K562 (cell line): Measurements from ENCODE around the gene ARMC7. TPM values are rescaled to one million over a fixed set of nuclear protein-coding genes. Genes with fewer than 3 reads are reported as not detected.

Source experiments
- CEBPG ChIP-seq, 3 experiments: fragments of 200-800 bp in 1 of 3; sonication (Bioruptor generic) in 1 of 3; sonication (generic) in 1 of 3; formaldehyde crosslinking in 1 of 3; IDR thresholded peaks in 2 of 3; conservative IDR thresholded peaks in 1 of 3; 2 replicates each; pipeline versions ENCODE4 v1.6.1 to v1.8.0; 2016 to 2022; ENCODE audit warnings: missing compliant biosample characterization in 2 of 3, missing genetic modification characterization in 2 of 3, mild to moderate bottlenecking in 1 of 3, missing genetic modification reagents in 1 of 3
- DDX20 ChIP-seq: fragments of 450-650 bp; IDR thresholded peaks from 2 replicates; pipeline ENCODE4 v1.6.1; 2016; ENCODE audit warnings: missing genetic modification characterization, low read depth, mild to moderate bottlenecking, missing compliant biosample characterization, moderate library complexity
- FOXA3 ChIP-seq, 2 experiments: fragments of 450-650 bp in 1 of 2; sonication (generic) in 1 of 2; formaldehyde crosslinking; IDR thresholded peaks in 1 of 2; conservative IDR thresholded peaks in 1 of 2; 2 replicates each; pipeline versions ENCODE4 v1.4.0 to v1.8.0; 2020 to 2022; ENCODE audit warnings: mild to moderate bottlenecking in 2 of 2, missing genetic modification reagents in 1 of 2
- FOXM1 ChIP-seq, 2 experiments: fragments of 450-650 bp in 1 of 2; sonication (generic) in 1 of 2; formaldehyde crosslinking in 1 of 2; IDR thresholded peaks; 2 replicates each; pipeline versions ENCODE4 v1.6.1 to v1.9.0; 2017 to 2022; ENCODE audit warnings: low read depth in 2 of 2, mild to moderate bottlenecking in 2 of 2, missing genetic modification reagents in 1 of 2, moderate library complexity in 1 of 2
- KLF1 ChIP-seq: fragments of 450-650 bp; IDR thresholded peaks from 2 replicates; pipeline ENCODE4 v1.6.1; 2016; ENCODE audit warnings: missing genetic modification characterization, missing compliant biosample characterization
- L3MBTL2 ChIP-seq: fragments of 450-650 bp; IDR thresholded peaks from 2 replicates; pipeline ENCODE4 v1.6.1; 2016; ENCODE audit warnings: mild to moderate bottlenecking, moderate library complexity
- MECOM ChIP-seq: fragments of 250-450 bp; sonication (Bioruptor Pico); IDR thresholded peaks from 2 replicates; pipeline ENCODE4 v1.8.0; 2022; ENCODE audit warnings: inconsistent platforms
- PTTG1 ChIP-seq: fragments of 450-650 bp; IDR thresholded peaks from 2 replicates; pipeline ENCODE4 v1.6.1; 2016; ENCODE audit warnings: low read depth, mild to moderate bottlenecking, missing genetic modification characterization, missing compliant biosample characterization
- SIN3B ChIP-seq: fragments of 450-650 bp; IDR thresholded peaks from 2 replicates; pipeline ENCODE4 v1.6.1; 2017; ENCODE audit warnings: low read depth, mild to moderate bottlenecking, moderate library complexity
- SRSF1 ChIP-seq: fragments of 200-400 bp; formaldehyde crosslinking; IDR thresholded peaks from 2 replicates; pipeline ENCODE4 v1.6.1; 2017; ENCODE audit warnings: mild to moderate bottlenecking, low read depth, low read length, moderate library complexity
- TAF15 ChIP-seq: fragments of 200-400 bp; formaldehyde crosslinking; IDR thresholded peaks from 2 replicates; pipeline ENCODE4 v1.6.1; 2017; ENCODE audit warnings: mild to moderate bottlenecking, low read depth, low read length, moderate library complexity
- TRIM24 ChIP-seq, 2 experiments: fragments of 450-650 bp; IDR thresholded peaks; 2 replicates each; pipeline ENCODE4 v1.6.1; 2016
- ZNF121 ChIP-seq: sonication (generic); formaldehyde crosslinking; conservative IDR thresholded peaks from 2 replicates; pipeline ENCODE4 v1.8.0; 2022; ENCODE audit warnings: missing genetic modification reagents
- ZNF644 ChIP-seq: fragments of 200-800 bp; sonication (Bioruptor generic); IDR thresholded peaks from 2 replicates; pipeline ENCODE4 v1.6.1; 2016; ENCODE audit warnings: low read depth, missing genetic modification characterization, missing compliant biosample characterization
- polyA plus RNA-seq, 8 experiments: library from polyadenylated mRNA; depleted of rRNA in 4 of 8; stranded (reverse) in 5 of 8; unstranded in 3 of 8; fragments of >200 nt; fragmentation: Nextera tagmentation in 2 of 8; fragmentation: Illumina TruSeq in 1 of 8; extraction: Ambion mirVana in 2 of 8; extraction: Trizol in 1 of 8; gene quantifications; 2 replicates each; pipeline versions ENCODE4 v1.2.1 to v1.2.3, GENCODE V29; 2011 to 2014; ENCODE audit warnings: inconsistent platforms in 1 of 8, missing spikeins in 1 of 8
- total RNA-seq, 7 experiments: library from RNA; depleted of rRNA in 6 of 7; stranded (reverse); fragments of >200 nt in 6 of 7; fragmentation: Illumina TruSeq in 2 of 7; extraction: Trizol in 2 of 7; gene quantifications; 2 replicates each; pipeline versions ENCODE4 v1.2.1 to v1.2.3, GENCODE V29; 2011 to 2021; ENCODE audit warnings: low replicate concordance in 1 of 7
- TF ChIP-seq, protein P1 (sequence below), 2 experiments: IDR thresholded peaks; 2 replicates each; pipeline ENCODE4 v1.6.1; 2012; ENCODE audit warnings: improper control_type of control experiment in 2 of 2, low read depth in 2 of 2, low read length in 2 of 2, borderline replicate concordance in 1 of 2
- TF ChIP-seq, protein P2 (sequence below): IDR thresholded peaks from 2 replicates; pipeline ENCODE4 v1.6.1; 2011; ENCODE audit not compliant: insufficient read length; ENCODE audit errors: extremely low read depth
- TF ChIP-seq, protein P3 (sequence below), 2 experiments: fragments of 450-650 bp in 1 of 2; sonication (generic) in 1 of 2; formaldehyde crosslinking in 1 of 2; IDR thresholded peaks in 1 of 2; conservative IDR thresholded peaks in 1 of 2; 2 replicates each; pipeline versions ENCODE4 v1.6.1 to v1.8.1; 2016 to 2023; ENCODE audit warnings: mild to moderate bottlenecking in 2 of 2, moderate library complexity in 2 of 2, inconsistent platforms in 1 of 2, missing genetic modification reagents in 1 of 2
- TF ChIP-seq, protein P4 (sequence below): fragments of 450-650 bp; conservative IDR thresholded peaks from 2 replicates; pipeline ENCODE4 v1.6.1; 2016; ENCODE audit warnings: missing genetic modification characterization, low read depth, mild to moderate bottlenecking, control low read depth, missing compliant biosample characterization
- TF ChIP-seq, protein P5 (sequence below): fragments of 250-450 bp; sonication (Bioruptor Pico); IDR thresholded peaks from 2 replicates; pipeline ENCODE4 v1.8.0; 2022; ENCODE audit warnings: inconsistent platforms

The ARMC7 gene
- total and polyA plus RNA-seq, 9 of the 15 experiments (the other 6 are each of a cell fraction or from before 2014, with no cell fraction given) = 1.4 to 15.2 (median 5.9) TPM

DNA sequence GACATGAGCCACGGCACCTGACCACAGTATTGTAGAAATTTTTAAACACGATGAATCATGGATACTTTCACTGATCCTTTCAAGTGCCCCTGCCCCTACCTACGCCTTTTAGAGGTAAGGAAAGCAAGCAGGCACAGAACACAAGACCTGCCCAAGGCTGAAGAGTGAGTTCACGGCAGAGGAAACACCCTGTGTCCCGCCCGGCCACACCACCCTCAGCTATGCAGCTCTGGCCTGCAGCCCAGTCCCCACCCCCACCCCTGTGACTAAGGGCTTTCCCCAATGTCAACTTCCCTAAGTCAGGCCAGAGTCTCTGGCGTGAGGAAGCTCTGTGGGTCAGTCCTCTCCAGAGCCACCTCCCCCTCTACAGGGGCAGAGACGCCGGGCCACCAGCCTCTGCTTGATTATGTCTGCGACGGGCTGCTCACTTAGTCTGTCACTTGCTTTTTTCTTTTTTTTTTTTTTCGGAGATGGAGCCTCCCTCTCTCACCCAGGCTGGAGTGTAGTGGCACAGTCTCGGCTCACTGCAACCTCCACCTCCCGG is 13.6 kb upstream of the ARMC7 start (continued):
- TF ChIP-seq, protein P1, sequence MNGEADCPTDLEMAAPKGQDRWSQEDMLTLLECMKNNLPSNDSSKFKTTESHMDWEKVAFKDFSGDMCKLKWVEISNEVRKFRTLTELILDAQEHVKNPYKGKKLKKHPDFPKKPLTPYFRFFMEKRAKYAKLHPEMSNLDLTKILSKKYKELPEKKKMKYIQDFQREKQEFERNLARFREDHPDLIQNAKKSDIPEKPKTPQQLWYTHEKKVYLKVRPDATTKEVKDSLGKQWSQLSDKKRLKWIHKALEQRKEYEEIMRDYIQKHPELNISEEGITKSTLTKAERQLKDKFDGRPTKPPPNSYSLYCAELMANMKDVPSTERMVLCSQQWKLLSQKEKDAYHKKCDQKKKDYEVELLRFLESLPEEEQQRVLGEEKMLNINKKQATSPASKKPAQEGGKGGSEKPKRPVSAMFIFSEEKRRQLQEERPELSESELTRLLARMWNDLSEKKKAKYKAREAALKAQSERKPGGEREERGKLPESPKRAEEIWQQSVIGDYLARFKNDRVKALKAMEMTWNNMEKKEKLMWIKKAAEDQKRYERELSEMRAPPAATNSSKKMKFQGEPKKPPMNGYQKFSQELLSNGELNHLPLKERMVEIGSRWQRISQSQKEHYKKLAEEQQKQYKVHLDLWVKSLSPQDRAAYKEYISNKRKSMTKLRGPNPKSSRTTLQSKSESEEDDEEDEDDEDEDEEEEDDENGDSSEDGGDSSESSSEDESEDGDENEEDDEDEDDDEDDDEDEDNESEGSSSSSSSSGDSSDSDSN (IDR thresholded peaks at IDR 0.05; ENCODE audit: borderline replicate concordance in 1 of 2, low read depth in 2 of 2, low read length in 2 of 2) = no peak
- TF ChIP-seq TAF15 (no peak), DDX20 (no peak), ZNF121 (no peak), TRIM24 (IDR thresholded peaks at IDR 0.05) (peak; percentile 73 to 81; a peak in 3 of 4 replicates), PTTG1 (tag) (no peak), FOXA3 (CRISPR knock-in tag; conservative IDR thresholded peaks at IDR 0.05 in 1 of 2, IDR thresholded peaks at IDR 0.05 in 1 of 2) (peak in 1 of 2 experiments; percentile 73; a peak in 1 of 4 replicates), SIN3B (no peak), SRSF1 (no peak), KLF1 (tag) (peak; percentile 97), ZNF644 (tag) (peak; percentile 72), CEBPG (CRISPR knock-in tag; IDR thresholded peaks at IDR 0.05) (no peak), CEBPG (tag; conservative IDR thresholded peaks at IDR 0.05 in 1 of 2, IDR thresholded peaks at IDR 0.05 in 1 of 2) (no peak), L3MBTL2 (peak; percentile 56), MECOM (CRISPR knock-in tag) (no peak), FOXM1 (IDR thresholded peaks at IDR 0.05; ENCODE audit: low read depth) (no peak), FOXM1 (CRISPR knock-in tag; IDR thresholded peaks at IDR 0.05; ENCODE audit: low read depth) (no peak)
- TF ChIP-seq, protein P2, sequence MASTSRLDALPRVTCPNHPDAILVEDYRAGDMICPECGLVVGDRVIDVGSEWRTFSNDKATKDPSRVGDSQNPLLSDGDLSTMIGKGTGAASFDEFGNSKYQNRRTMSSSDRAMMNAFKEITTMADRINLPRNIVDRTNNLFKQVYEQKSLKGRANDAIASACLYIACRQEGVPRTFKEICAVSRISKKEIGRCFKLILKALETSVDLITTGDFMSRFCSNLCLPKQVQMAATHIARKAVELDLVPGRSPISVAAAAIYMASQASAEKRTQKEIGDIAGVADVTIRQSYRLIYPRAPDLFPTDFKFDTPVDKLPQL = no peak
- TF ChIP-seq, protein P3, sequence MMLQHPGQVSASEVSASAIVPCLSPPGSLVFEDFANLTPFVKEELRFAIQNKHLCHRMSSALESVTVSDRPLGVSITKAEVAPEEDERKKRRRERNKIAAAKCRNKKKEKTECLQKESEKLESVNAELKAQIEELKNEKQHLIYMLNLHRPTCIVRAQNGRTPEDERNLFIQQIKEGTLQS (IDR thresholded peaks at IDR 0.05) = peak; percentile 34; the same call in 1 of the 2 replicates
- TF ChIP-seq, protein P3 (CRISPR knock-in tag; conservative IDR thresholded peaks at IDR 0.05) = no peak
- TF ChIP-seq, protein P4, sequence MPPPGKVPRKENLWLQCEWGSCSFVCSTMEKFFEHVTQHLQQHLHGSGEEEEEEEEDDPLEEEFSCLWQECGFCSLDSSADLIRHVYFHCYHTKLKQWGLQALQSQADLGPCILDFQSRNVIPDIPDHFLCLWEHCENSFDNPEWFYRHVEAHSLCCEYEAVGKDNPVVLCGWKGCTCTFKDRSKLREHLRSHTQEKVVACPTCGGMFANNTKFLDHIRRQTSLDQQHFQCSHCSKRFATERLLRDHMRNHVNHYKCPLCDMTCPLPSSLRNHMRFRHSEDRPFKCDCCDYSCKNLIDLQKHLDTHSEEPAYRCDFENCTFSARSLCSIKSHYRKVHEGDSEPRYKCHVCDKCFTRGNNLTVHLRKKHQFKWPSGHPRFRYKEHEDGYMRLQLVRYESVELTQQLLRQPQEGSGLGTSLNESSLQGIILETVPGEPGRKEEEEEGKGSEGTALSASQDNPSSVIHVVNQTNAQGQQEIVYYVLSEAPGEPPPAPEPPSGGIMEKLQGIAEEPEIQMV = no peak
- TF ChIP-seq, protein P5, sequence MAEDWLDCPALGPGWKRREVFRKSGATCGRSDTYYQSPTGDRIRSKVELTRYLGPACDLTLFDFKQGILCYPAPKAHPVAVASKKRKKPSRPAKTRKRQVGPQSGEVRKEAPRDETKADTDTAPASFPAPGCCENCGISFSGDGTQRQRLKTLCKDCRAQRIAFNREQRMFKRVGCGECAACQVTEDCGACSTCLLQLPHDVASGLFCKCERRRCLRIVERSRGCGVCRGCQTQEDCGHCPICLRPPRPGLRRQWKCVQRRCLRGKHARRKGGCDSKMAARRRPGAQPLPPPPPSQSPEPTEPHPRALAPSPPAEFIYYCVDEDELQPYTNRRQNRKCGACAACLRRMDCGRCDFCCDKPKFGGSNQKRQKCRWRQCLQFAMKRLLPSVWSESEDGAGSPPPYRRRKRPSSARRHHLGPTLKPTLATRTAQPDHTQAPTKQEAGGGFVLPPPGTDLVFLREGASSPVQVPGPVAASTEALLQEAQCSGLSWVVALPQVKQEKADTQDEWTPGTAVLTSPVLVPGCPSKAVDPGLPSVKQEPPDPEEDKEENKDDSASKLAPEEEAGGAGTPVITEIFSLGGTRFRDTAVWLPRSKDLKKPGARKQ (CRISPR knock-in tag) = no peak
